ENCODE results near the gene USP47.

- TF ChIP-seq CTCF (IDR thresholded peaks at IDR 0.05; ENCODE audit: low read depth, low read length, poor library complexity, severe bottlenecking) (no peak), EZH2phosphoT487 (IDR thresholded peaks at IDR 0.05; ENCODE audit: borderline replicate concordance, low read length) (no peak)
These were observed 88.1 kb downstream of the USP47 start for GRCh38 chr11:11929920-11930319.

Data from DOHH2 (cell line).